Measurements from ENCODE around the gene FAM107B.

The FAM107B gene

DNA sequence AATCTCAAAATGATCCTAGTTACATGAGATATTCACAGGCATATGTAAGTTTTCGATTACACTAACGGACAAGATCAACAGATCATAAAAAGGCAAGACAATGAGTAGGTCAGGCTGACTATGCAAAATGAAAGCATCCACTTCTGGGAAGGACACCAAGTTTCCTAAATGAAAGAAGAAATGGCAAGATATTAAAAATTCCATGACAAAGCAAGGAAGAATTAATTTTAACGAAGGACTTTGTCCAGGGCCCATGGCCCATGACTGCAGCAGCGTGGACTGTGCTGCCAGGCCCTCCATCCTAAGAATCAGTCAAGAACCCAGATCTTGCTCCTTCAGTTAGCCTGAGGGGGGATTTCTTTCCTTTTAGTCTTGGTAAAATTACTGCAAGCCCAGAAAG lies 261.6 kb downstream of the FAM107B start:
- ChIA-PET CTCF (no interaction called here), POLR2A (no interaction called here)
- Histone ChIP-seq H3K4me3 (ENCODE audit: low read depth, low read length) (no peak overlapping the region), H3K27ac (ENCODE audit: extremely low read depth, low read depth, low read length) (no peak overlapping the region), H3K36me3 (ENCODE audit: control insufficient read depth in 2 of 2, insufficient read depth in 1 of 2, low read length in 2 of 2) (no peaks in the 10 kb centered on the region; a peak in 1 of 3 replicates), H3K9me3 (ENCODE audit: control insufficient read depth, insufficient read depth, low read depth, low read length) (no peaks in the 10 kb centered on the region; the same call in 1 of the 2 replicates), H3K4me1 (ENCODE audit: control insufficient read depth, insufficient read depth, low read length) (no peaks in the 10 kb centered on the region)
- TF ChIP-seq ZNF175 (tag by site-specific recombination; IDR thresholded peaks at IDR 0.05) (no peak), ZNF433 (tag by site-specific recombination; IDR thresholded peaks at IDR 0.05; ENCODE audit: low read depth) (no peak)
- TF ChIP-seq, protein P1, sequence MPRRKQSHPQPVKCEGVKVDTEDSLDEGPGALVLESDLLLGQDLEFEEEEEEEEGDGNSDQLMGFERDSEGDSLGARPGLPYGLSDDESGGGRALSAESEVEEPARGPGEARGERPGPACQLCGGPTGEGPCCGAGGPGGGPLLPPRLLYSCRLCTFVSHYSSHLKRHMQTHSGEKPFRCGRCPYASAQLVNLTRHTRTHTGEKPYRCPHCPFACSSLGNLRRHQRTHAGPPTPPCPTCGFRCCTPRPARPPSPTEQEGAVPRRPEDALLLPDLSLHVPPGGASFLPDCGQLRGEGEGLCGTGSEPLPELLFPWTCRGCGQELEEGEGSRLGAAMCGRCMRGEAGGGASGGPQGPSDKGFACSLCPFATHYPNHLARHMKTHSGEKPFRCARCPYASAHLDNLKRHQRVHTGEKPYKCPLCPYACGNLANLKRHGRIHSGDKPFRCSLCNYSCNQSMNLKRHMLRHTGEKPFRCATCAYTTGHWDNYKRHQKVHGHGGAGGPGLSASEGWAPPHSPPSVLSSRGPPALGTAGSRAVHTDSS (tag by site-specific recombination; IDR thresholded peaks at IDR 0.05): no peak

GRCh38 chr10:14510346-14510745 lies 264.4 kb downstream of the FAM107B start:
- ChIA-PET POLR2A (no interaction called here), CTCF (interaction anchor here (1.2 kb wide), 1 partner anchor 192 kb away, joined by 3 read pairs; no protein-coding TSS in a partner anchor)
- H3K4me3 ChIP-seq (ENCODE audit: low read depth, low read length): no peak overlapping the region

More at GRCh38 chr10:14510346-14510745, 264.4 kb downstream of the FAM107B start:
- Histone ChIP-seq H3K9me3 (ENCODE audit: control insufficient read depth, insufficient read depth, low read depth, low read length) (no peaks in the 10 kb centered on the region; the same call in 1 of the 2 replicates), H3K36me3 (ENCODE audit: control insufficient read depth in 2 of 2, insufficient read depth in 1 of 2, low read length in 2 of 2) (no peaks in the 10 kb centered on the region; a peak in 1 of 3 replicates), H3K27ac (ENCODE audit: extremely low read depth, low read depth, low read length) (no peak overlapping the region), H3K4me1 (ENCODE audit: control insufficient read depth, insufficient read depth, low read length) (no peaks in the 10 kb centered on the region)
- TF ChIP-seq YY2 (tag by site-specific recombination; IDR thresholded peaks at IDR 0.05) (no peak), ZSCAN5A (tag by site-specific recombination; IDR thresholded peaks at IDR 0.05) (no peak), ZNF311 (tag by site-specific recombination; IDR thresholded peaks at IDR 0.05; ENCODE audit: borderline replicate concordance) (no peak), ZNF549 (tag by site-specific recombination; IDR thresholded peaks at IDR 0.05) (no peak), ZNF571 (tag by site-specific recombination; IDR thresholded peaks at IDR 0.05) (no peak), ZNF621 (tag by site-specific recombination; IDR thresholded peaks at IDR 0.05) (no peak), ZNF48 (tag by site-specific recombination; IDR thresholded peaks at IDR 0.05) (no peak), ZSCAN30 (tag by site-specific recombination; IDR thresholded peaks at IDR 0.05) (no peak), ZNF843 (tag by site-specific recombination; IDR thresholded peaks at IDR 0.05) (no peak), ZBTB17 (tag by site-specific recombination; IDR thresholded peaks at IDR 0.05) (no peak), ZNF121 (tag by site-specific recombination; IDR thresholded peaks at IDR 0.05) (no peak), ZNF23 (tag by site-specific recombination; IDR thresholded peaks at IDR 0.05; ENCODE audit: borderline replicate concordance) (no peak), ZBTB21 (tag by site-specific recombination; IDR thresholded peaks at IDR 0.05) (no peak), ZNF214 (tag by site-specific recombination; IDR thresholded peaks at IDR 0.05; ENCODE audit: borderline replicate concordance) (no peak), ZNF280C (tag by site-specific recombination; IDR thresholded peaks at IDR 0.05) (no peak), ZFP69B (tag by site-specific recombination; IDR thresholded peaks at IDR 0.05) (no peak), ZNF148 (tag by site-specific recombination; IDR thresholded peaks at IDR 0.05; ENCODE audit: borderline replicate concordance) (no peak), PRDM1 (tag by site-specific recombination; IDR thresholded peaks at IDR 0.05) (no peak)
- TF ChIP-seq, protein P2, sequence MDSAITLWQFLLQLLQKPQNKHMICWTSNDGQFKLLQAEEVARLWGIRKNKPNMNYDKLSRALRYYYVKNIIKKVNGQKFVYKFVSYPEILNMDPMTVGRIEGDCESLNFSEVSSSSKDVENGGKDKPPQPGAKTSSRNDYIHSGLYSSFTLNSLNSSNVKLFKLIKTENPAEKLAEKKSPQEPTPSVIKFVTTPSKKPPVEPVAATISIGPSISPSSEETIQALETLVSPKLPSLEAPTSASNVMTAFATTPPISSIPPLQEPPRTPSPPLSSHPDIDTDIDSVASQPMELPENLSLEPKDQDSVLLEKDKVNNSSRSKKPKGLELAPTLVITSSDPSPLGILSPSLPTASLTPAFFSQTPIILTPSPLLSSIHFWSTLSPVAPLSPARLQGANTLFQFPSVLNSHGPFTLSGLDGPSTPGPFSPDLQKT (IDR thresholded peaks at IDR 0.05; ENCODE audit: borderline replicate concordance, low read depth, low read length): no peak
- TF ChIP-seq, protein P3, sequence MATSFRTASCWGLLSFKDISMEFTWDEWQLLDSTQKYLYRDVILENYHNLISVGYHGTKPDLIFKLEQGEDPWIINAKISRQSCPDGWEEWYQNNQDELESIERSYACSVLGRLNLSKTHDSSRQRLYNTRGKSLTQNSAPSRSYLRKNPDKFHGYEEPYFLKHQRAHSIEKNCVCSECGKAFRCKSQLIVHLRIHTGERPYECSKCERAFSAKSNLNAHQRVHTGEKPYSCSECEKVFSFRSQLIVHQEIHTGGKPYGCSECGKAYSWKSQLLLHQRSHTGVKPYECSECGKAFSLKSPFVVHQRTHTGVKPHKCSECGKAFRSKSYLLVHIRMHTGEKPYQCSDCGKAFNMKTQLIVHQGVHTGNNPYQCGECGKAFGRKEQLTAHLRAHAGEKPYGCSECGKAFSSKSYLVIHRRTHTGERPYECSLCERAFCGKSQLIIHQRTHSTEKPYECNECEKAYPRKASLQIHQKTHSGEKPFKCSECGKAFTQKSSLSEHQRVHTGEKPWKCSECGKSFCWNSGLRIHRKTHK (tag by site-specific recombination; IDR thresholded peaks at IDR 0.05): no peak

All from HEK293 (cell line).